ENCODE data around the gene ALPI.
"Not testable (repeated sequence)": the region's sequence is repeated elsewhere in the genome, so short reads cannot be mapped to it uniquely, and the experiment has no call there.

Gene ALPI

DNA sequence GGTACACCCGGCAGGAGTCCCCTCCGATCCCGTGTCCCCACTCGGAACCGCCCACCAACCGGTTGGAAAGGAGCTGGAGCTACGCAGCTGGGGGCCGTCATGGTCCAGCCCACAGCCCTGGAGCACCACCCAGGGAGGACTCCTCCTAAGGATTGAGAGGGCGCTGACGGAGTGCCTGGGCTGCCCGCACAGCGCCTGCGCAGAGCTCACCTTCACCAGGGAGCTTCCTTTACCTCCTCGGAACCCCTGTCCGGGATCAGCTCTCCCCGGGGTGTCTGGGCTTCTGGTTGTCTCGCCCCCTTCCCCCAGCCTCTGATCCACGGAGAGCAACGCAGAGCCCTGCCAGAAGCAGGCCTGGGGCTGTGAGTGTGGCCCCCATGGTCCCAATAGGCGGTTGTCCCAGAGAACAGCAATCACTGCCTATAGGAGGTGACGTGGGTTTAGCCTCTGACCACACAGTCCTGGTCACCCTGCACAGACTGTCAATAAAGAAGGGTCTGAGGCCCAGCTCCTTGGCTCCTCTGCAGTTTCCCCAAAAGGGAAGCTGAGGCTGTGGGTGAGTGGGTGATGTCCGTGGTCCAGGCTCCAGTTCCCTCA, 34.7 kb upstream of the ALPI start:
- DNase-seq: no peak

DNA sequence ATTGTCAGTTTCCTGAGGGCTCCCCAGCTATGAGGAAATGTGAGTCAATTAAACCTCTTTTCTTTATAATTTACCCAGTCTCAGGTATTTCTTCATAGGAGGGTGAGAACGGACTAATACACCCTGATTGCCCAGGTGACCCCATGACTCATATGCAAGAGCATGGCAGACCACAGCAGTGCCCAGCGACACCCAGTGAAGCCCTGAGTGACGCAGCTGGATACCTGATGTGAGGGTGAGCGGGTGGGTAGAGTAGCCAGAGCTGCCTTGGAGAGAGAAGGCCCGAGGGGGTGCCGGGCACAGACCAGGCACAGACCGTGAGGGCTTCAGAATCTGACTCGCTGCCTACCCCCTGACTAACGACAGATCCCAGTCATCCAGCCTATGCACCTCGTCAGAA, 33.9 kb upstream of the ALPI start:
- DNase-seq: no peak

DNA sequence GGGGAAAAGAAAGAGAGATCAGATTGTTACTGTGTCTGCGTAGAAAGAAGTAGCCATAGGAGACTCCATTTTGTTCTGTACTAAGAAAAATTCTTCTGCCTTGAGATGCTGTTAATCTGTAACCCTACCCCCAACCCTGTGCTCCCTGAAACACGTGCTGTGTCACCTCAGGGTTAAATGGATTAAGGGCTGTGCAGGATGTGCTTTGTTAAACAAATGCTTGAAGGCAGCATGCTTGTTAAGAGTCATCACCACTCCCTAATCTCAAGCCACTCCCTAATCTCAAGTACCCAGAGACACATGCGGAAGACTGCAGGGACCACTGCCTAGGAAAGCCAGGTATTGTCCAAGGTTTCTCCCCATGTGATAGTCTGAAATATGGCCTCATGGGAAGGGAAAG, 33.0 kb upstream of the ALPI start:
- not testable (repeated sequence) for DNase-seq

DNA sequence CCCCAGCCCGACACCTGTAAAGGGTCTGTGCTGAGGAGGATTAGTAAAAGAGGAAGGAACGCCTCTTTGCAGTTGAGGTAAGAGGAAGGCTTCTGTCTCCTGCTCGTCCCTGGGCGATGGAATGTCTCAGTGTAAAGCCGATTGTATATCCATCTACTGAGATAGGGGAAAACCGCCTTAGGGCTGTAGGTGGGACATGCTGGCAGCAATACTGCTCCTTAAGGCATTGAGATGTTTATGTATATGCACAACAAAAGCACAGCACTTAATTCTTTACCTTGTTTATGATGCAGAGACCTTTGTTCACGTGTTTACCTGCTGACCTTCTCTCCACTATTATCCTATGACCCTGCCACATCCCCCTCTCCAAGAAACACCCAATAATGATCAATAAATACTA, 32.5 kb upstream of the ALPI start:
- DNase-seq: not testable (repeated sequence)

DNA sequence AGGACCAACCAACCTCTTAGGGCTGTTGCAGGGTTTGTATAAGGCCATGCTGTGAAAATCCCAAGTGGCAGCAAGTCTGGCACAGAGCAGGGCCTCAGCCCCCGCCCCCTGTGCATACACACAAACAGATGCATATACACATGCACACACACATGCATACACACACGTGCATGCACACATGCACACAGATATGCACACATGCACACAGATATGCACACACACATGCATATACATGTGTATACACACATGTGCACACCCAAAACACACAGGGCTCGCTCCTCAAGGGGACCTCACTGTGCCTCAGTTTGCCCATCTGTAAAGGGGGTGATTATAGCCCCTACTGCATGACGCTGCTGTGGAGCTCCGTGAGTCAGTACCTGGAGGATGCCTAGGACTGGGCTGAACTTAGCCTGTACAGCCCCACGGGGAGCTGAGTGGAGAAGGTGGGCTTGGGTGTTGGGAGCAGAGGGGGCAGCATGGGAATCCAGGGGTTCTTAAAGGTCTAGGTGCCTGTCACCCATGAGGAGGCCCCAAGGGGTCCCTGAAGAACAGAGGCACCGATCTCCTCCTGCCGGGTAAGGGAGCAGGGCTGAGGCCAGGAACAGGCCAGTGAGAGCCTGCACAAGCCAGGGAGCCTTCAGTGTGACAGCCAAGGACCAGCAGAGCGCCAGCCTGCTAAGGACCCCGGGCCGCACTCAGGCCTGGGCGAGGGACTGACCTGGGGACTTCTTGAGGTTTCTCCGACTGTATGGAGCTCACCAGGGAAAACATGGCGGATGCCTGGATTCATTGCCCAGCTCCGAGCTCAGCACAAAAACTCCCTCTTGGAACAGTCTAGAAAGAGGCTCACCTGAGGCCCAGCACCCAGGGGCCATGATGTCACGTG, 24.0 kb upstream of the ALPI start:
- no peak for DNase-seq

DNA sequence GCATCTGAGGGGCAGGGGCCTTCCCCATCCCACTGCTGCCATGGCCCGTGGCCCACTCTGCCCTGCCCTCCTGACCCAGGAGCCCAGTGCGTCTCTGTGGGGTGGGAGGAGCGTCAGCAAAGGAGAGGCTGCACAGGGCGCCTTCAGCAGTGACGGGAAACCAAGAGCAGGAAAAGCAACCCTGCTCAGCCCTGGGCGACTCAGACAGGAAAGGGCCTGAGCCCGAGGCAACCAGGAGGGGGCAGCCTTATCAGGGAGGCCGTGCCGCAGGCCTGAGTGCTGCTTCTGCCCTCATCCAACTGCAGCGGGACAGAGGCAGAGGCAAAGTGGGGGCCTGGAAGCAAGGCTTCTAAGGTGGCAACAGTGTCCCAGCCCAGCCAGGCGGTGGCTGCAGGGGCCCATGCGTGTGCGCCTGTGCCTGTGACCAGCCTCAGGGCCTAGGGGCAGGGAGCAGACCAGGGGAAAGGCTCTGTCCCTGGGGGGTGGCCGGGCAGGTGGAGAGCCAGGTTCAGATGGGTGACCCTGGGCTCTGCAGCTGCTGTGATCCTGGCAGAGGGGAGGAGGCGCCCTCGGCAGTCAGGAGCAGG, 23.3 kb upstream of the ALPI start:
- DNase-seq: no peak

DNA sequence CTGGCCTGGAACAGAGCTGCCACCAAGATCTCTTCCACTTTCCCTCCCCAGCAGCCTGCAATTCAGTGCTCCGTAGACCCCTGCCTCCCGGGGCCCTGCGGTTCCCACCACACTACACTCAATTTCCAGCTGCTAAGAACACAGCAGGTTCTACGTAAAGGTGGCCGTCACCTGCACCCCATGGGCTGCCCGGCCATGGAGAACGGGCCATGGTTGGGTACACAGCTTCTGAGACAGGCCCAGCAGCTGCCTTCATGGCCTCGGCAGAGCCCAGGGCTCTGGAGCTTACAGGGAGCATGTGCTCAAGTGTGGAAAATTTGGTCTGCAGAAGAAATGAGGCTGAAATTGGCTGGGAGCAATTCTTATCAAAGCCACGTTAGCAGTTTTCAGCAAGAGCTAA, 22.3 kb upstream of the ALPI start:
- DNase-seq: not testable (repeated sequence)

DNA sequence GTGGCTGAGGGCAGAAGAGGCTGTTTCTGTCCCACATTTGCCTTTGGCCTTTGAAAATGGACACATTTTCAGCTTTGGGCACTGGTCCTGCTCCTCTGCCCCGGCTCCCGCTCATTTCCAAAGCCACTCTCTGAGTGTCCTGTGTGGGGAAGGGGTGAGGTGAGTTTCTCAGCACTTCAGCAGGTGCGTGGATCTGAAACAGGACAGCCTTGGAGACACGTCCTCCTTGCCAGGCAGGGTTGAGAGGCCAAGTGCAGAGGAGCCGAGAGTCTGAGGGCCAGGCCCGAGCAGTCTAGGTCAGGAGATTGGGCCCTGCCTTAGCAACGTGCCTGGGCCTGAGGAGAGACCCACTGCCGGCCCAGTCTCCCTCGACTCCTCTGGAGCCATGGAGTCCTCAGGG, 21.9 kb upstream of the ALPI start:
- no peak for DNase-seq

DNA sequence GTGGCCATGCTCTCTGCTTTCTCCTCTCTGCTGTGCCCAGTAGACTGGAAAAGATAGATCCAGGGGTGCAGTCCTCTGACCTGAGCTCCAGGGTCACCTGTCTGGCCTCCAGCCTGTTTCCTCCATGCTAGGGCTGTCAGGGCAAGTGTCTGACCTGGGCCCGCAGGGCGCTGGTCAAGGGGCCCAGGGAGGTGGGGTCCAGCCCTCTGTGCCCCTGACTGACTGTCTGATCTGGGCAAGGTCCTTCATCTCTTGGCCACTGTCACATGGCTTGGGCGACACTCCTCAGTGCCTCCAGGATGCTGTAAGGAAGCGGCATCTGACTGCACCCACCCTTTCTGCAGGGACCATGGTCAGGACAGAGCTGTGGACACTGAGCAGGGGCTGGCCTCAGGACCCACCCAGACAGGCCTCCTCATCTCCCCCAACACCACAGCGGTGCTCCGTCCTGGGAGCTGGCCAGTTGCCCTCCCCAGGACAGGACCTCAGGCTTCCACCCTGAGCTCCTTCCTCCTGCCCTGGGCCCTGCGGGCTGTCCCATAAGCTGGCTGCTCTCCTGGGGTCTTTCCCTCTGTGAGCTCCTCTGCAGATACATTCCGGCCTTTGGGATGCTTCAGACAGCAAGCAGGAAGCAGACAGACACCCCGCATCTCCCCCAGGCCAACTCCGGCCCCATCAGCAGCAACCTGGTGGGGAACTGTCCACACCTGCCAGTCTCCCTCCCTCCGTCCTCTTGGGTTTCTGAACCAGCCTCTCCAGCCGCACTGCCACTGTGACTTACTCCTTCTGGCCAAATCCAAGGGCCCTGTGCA, 21.2 kb upstream of the ALPI start:
- no peak for DNase-seq

DNA sequence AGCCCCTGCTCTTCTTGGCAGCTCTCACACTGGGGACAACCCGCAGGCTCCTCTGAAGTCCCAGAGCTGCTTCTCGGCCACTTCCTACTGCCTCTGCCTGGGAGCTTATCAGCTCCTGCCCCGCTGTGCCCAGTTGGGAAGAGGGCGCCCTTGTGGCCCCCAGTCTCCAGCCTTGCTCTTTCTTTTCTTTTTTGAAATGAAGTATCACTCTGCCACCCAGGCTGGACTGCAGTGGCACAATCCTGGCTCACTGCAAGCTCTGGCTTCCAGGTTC, 20.6 kb upstream of the ALPI start:
- DNase-seq: no peak

DNA sequence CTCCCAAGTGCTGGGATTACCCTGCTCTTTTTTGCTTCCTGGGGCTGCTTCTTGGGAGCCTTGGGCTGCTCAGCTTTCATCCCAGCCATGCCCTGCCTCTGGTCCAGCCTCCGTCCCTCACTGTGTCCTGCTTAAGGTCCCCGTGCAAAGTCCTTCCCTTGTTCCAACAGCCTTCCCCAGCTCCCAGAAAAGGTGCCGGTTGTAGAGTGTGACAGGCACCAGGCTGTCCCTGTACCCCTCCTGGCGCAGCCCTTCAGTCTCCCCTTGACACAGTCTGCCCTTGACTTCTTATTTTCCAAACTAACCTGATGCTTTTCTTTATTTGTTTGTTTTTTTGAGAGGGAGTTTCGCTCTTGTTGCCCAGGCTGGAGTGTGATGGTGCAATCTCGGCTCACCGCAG, 20.1 kb upstream of the ALPI start:
- DNase-seq: no peak

DNA sequence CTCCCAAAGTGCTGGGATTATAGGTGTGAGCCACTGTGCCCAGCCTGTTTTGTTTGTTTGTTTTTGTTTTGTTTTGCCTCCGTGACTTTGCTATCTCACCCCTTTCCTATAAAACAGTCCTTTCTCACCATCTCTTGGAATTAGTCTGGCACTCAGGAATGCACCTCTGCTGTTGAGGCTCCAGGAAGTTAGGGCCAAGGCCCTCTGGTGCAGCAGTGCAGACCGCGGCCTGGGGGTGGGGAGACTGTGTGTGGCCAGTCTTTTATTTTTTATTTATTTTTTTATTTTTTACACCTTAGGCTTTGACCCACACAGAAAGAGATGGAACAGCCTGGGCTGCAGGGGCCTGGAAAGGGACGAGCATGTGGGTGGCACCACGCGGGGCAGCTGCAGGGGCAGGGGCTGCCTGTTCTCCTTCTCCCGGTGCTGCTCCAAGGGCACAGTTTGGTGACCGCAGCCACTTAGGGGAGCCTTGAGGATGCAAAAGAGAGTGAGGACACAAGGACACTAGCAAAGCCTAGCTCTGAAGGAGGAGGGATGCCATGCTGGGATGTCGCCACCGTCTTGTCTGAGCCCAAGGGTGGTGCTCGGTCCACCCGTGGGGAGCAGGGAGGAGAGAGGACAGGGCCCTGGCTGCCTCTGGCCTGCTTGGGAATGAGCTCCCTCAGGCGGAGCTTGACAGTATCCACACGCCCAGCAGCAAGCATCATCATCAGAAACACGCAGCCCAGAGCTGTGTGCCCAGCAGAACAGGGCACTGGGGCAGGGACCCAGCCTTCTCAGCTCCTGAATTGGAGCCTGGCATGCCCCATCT, 19.4 kb upstream of the ALPI start:
- DNase-seq: no peak

DNA sequence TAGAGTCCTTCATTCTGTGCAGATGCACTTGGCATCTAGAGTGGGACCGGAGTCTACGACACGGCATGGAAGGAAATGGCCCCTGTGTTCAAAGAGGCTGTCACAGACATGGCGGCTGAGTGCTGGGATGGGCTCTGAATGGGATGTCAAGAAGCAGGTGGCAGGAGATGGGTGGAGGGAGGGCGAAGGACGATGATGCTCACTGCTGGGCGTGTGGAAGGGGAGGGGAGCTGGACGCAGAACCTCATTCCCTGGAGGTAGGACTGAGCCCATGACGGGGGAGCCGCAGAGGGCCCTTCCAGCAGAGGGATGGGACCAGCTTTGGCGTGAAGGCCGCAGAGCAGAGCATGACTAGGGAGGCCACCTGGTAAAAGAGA, 18.8 kb upstream of the ALPI start:
- no peak for DNase-seq

DNA sequence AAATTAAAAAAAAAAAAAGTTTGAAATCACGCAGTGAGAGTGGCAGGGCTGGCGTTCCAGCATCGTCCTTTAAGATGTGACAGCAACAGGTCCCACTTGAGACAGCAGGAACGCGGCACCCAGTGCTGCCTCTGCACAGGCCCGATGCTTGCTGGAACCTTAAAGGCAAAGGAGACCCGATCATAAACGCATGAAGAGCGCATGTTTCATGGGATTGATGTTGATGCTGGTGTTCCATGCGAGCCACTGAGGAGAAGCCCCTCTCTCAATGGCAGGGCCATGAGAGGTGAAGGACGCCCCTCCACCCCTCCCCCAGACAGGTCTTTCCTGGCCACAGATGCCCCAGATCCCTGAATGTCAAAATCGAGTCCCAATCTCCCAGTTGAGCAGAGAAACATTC, 17.9 kb upstream of the ALPI start:
- no peak for DNase-seq

DNA sequence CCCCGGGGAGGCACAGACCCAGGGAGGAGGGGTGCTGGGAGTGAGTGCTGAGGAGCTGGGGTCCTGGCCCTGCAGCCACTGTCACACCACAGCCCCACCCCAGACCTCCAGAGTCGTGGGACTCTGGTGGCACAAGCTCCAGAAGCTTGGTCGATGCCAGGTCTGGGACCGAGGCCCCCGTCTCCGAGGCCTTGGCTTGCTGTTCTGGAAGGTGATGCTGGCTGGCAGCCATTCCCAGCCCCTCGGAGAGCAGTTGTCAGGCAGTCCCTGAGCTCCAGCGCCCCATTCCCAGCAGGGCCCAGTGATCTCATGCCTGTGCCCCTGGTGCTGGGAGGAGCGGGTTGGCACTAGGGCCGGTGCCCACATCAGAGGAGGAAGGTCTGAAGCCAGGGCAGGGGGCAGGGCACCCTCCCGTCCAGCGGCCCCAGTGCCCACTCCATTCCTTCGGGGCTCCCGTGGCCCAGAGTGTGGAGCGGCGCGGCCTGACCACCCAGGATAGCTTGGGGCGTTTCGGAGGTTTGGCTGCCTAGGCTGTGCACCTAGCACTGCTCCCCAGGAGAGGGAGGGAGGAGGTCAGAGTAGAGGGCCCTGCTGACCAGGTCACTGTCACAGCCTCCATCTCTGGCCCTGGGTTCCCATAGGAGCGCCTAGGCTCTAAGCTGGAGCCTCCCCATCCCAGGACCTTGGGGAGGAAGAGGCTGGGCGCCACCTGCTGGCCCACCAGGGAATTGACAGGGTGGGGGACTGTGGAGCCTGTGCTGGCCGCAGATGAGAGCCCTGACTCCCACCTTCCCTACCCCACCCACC, 16.8 kb upstream of the ALPI start:
- DNase-seq: peak in 1 of 2 experiments; percentile 20

DNA sequence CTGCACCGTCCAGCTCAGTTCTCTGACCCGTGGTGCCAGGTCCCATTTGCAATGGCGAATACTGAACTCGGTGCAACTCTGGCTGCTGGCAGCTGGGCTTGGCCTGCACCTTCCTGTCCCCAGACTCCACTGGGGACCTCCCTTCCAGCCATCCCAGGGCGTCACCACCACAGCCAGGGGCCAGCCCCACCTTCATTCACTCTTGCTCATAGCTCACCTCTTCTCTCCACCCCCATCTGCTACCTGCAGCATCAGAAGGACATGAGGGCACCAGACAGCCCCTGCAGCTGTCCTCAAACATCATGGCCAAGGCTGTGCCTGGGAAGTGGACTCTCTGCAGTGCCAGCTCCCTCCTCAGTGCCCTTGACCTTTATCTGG, 16.2 kb upstream of the ALPI start:
- DNase-seq: no peak

DNA sequence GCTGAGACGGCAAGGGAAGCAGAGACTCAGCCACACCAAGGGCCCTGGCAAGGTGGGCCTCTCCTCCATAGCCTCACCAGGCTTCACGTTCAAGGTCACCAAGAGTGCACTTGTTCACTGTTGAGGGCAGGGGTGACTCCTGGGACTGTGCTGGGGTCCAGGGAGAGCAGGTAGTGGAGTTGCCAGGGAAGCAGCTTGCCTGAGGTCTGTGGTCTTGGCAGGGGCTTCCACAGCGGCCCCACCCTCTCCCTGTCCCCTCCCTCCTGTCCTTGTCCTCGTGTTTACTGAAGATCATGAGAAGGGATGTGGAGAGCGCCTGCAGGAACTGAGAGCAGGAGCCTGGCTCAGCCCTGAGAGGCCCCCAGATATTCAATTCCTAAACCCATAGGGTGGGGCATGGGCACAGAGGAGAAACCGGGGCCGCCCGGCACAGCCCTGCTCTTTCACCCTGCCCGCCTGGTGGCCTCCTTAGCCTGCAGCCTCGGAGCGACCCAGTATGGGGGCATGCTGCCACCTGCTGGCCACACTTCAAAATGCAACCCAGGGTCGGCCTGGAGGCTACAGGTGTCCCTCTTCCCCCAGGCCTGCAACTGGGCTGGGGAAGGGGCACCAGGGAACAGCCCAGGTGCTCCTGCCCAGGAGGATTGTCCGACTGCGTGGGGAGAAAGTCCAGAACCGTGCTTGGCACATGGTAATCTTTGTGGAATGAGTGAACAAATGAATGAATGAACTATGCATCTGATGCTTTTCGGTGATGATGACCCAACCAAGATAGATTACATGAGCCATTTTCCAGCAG, 15.5 kb upstream of the ALPI start:
- peak; percentile 9 to 51 for DNase-seq

DNA sequence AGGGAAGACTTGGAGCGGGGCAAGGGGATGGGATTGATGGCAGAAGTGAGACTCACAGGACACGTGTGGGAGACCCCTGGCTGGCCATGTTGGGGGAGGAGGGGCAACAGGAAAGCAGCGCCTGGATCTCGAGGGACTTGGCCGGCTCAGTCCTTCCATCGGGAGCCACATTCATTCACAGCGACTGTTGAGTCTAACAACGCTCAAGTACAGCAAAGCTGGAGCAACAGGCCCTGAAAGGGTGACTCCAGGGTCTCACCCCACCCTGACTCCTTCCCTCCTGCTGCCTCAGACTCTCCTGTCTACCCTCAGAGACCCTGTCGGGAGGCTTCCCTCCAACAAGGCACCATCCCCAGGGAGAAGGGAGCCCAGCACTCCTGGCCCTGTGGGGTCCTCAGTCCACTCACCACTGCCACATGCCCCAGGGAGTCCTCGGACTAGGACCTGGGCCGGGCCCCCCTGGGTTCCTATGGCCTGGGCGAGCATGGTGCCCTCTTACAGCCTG, 14.8 kb upstream of the ALPI start:
- DNase-seq: no peak

DNA sequence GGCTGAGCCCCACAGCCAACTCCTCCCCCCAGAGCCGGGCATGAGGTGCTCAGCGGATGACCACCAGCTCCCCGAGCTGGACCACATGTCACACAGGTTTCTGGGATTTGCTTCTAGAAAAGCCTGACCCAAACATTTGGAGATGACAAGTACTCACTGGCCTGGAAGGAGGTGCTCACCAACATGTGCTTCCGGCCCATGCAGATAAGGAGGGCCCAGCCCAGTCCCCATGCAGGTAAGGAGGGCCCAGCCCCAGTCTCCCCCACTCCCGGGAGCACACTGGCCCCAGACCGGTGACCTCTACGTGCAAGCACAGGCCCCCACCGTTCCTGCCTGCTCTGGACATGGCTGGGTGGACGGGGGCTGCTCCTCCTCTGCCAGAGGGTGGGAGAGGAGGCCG, 14.0 kb upstream of the ALPI start:
- DNase-seq: not testable (repeated sequence)

DNA sequence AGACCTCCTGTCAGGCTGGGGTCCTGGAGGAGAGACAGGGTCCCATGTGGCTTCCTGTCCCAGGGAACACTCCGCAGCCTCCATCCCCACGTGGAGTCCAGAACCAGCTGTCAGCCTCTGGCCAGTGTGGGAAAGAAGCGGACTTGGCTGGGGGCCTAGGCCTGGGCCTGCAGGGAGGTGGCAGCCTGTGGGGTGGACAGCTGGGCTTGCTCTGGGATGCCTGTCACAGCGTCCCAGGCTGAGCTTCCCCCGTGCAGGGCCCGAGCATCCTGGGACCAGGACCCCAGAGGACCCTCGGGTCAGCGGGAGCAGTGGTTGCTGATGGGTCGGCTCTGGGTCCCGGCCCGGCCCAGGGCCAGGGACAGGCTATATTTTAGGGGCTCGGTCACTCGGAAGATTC, 13.5 kb upstream of the ALPI start:
- not testable (repeated sequence) for DNase-seq

DNA sequence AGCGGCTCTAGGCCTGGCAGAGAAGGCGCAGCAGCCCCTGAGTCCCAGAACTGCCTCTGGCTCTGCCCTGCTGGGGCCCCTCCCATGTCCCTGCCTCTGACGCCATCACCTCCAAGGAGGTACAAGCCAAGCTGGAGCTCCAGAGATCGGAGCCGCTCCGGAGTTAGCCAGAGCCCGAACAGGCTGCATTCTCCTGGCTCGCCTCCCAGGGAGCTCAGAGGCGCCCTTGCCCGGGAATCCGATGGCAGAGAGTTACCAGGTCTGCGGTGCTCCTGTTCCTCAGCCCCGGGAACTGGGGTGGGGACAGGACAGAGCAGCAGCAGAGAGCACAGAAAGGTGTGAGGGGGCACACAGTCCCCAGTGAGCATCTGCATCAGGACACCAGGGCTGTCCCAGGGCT, 12.9 kb upstream of the ALPI start:
- DNase-seq: not testable (repeated sequence)

All from SW 1271 (cell line).